Panc1 (cell line): Measurements from ENCODE around the gene ACP4. TPM values are rescaled to one million over a fixed set of nuclear protein-coding genes. Genes with fewer than 3 reads are reported as not detected.

Experiments used
- ATAC-seq: fragments of 200-7000 bp; cut with Tn5 transposase; 2 replicates; pipeline ENCODE4 v1.9.1; 2020; ENCODE audit warnings: mild to moderate bottlenecking, moderate library complexity
- BruUV-seq: library from RNA; stranded (reverse); fragments of 400-500 nt; replicated peaks from 2 replicates; lab custom pipeline; 2021; lab: Mats Ljungman, UMichigan
- CTCF ChIA-PET: fragments of 300-600 bp; sonication (Branson Sonifier 250); formaldehyde crosslinking; loops from one replicate; lab custom pipeline; 2022; ENCODE audit warnings: antibody characterized with exemption; lab: Charles Lee
- POLR2A ChIA-PET: fragments of 300-600 bp; sonication (Branson Sonifier 250); formaldehyde crosslinking; loops from one replicate; lab custom pipeline; 2022; ENCODE audit warnings: antibody characterized with exemption; lab: Charles Lee
- DNase-seq: peaks from one replicate; pipeline ENCODE4 v3.0.0-alpha.2; 2010; ENCODE audit warnings: low read depth, low spot score
- H3K27ac ChIP-seq: 2 replicates; pipeline ENCODE4 v1.5.1; 2011; ENCODE audit warnings: mild to moderate bottlenecking, low read length, inconsistent platforms
- H3K27me3 ChIP-seq: fragments of 200-500 bp; sonication (Bioruptor generic); 2 replicates; pipeline ENCODE4 v1.6.0; 2014; ENCODE audit warnings: low read length, inconsistent platforms; ENCODE audit not compliant: control insufficient read depth, insufficient read depth
- H3K36me3 ChIP-seq: fragments of 200-500 bp; sonication (Bioruptor generic); 2 replicates; pipeline ENCODE4 v1.5.1; 2014; ENCODE audit warnings: inconsistent platforms, mild to moderate bottlenecking, low read length, moderate library complexity; ENCODE audit not compliant: control insufficient read depth, insufficient read depth
- H3K4me1 ChIP-seq: 2 replicates; pipeline ENCODE4 v1.5.1; 2011; ENCODE audit warnings: inconsistent platforms, mild to moderate bottlenecking, low read length, moderate library complexity; ENCODE audit not compliant: control insufficient read depth, insufficient read depth
- H3K4me3 ChIP-seq, 2 experiments: 2 replicates each; pipeline ENCODE4 v1.5.1; 2011 to 2012; ENCODE audit warnings: low read depth in 2 of 2, low read length in 2 of 2, mild to moderate bottlenecking in 2 of 2, inconsistent platforms in 1 of 2, moderate library complexity in 1 of 2
- H3K9me3 ChIP-seq: fragments of 200-500 bp; sonication (Bioruptor generic); 2 replicates; pipeline ENCODE4 v1.5.1; 2014; ENCODE audit warnings: low read depth, mild to moderate bottlenecking, inconsistent platforms, low read length, moderate library complexity; ENCODE audit not compliant: control insufficient read depth, insufficient read depth
- POLR2AphosphoS5 ChIP-seq: IDR thresholded peaks from 2 replicates; pipeline ENCODE4 v1.6.1; 2012; ENCODE audit warnings: mild to moderate bottlenecking, low read depth, low read length, moderate library complexity
- SIN3A ChIP-seq: IDR thresholded peaks from 2 replicates; pipeline ENCODE4 v1.6.1; 2012; ENCODE audit warnings: low read depth, mild to moderate bottlenecking, low read length, moderate library complexity, borderline replicate concordance; ENCODE audit not compliant: insufficient read depth
- TCF7L2 ChIP-seq: IDR thresholded peaks from 2 replicates; pipeline ENCODE4 v1.6.1; 2011; ENCODE audit warnings: mild to moderate bottlenecking, low read depth, low read length, inconsistent platforms
- in situ Hi-C: cut with HindIII; loops from 2 replicates; pipeline ENCODE4 v1.10.0; 2016; ENCODE audit warnings: low sequenced_read_pairs, low pct_unique_long_range_greater_than_20kb
- intact Hi-C: fragments of 100-400 bp; cut with micrococcal nuclease; formaldehyde crosslinking; loops from one replicate; pipeline ENCODE4 v1.10.0; 2022; ENCODE audit not compliant: unreplicated experiment
- total RNA-seq: library from RNA; stranded (reverse); gene quantifications from one replicate; pipeline ENCODE4 v1.2.1, GENCODE V29; 2021; ENCODE audit not compliant: unreplicated experiment
- TF ChIP-seq, protein P1 (sequence below), 2 experiments: IDR thresholded peaks; 2 replicates each; pipeline ENCODE4 v1.6.1; 2011 to 2012; ENCODE audit warnings: low read depth in 2 of 2, control low read depth in 1 of 2, low read length in 1 of 2, mild to moderate bottlenecking in 1 of 2, moderate library complexity in 1 of 2; ENCODE audit not compliant: insufficient read depth in 1 of 2
- TF ChIP-seq, protein P2 (sequence below): fragments of 450-650 bp; IDR thresholded peaks from 2 replicates; pipeline ENCODE4 v1.5.1; 2017; ENCODE audit warnings: mild to moderate bottlenecking

ACP4 gene
- total RNA-seq, 1 experiment from 2014 or later: not detected

DNA sequence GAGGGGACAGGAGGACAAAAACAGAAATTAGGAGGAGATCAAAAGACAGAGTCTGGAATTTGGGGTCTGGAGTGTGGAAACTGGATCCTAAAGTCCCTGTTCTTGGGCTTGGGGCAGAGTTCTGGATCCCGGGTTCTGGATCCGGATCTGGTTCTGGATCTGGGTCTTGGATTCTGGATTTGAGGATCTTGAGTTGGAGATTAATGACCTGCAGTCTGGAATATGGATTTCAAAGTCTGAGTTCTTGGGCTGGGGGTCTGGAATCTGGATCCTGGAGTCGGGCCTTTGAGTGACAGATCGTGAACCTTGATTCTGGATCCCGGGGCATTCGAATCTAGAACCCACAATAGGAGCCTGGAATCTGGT is 43.6 kb downstream of the ACP4 start:
- no peak for ATAC-seq
- Histone ChIP-seq H3K27ac (no peak overlapping the region), H3K9me3 (no peaks in the 10 kb centered on the region), H3K36me3 (no peaks in the 10 kb centered on the region), H3K4me1 (no peaks in the 10 kb centered on the region), H3K27me3 (no peaks in the 10 kb centered on the region), H3K4me3 (no peak overlapping the region)
- POLR2A ChIA-PET: no interaction called here
- in situ Hi-C loops: no loop called here
- no TSS peak for BruUV-seq
- CTCF ChIA-PET: no interaction called here
- DNase-seq: no peak
- intact Hi-C loops: no loop called here
- TF ChIP-seq TCF7L2 (no peak), POLR2AphosphoS5 (no peak), SIN3A (no peak)
- TF ChIP-seq, protein P1, sequence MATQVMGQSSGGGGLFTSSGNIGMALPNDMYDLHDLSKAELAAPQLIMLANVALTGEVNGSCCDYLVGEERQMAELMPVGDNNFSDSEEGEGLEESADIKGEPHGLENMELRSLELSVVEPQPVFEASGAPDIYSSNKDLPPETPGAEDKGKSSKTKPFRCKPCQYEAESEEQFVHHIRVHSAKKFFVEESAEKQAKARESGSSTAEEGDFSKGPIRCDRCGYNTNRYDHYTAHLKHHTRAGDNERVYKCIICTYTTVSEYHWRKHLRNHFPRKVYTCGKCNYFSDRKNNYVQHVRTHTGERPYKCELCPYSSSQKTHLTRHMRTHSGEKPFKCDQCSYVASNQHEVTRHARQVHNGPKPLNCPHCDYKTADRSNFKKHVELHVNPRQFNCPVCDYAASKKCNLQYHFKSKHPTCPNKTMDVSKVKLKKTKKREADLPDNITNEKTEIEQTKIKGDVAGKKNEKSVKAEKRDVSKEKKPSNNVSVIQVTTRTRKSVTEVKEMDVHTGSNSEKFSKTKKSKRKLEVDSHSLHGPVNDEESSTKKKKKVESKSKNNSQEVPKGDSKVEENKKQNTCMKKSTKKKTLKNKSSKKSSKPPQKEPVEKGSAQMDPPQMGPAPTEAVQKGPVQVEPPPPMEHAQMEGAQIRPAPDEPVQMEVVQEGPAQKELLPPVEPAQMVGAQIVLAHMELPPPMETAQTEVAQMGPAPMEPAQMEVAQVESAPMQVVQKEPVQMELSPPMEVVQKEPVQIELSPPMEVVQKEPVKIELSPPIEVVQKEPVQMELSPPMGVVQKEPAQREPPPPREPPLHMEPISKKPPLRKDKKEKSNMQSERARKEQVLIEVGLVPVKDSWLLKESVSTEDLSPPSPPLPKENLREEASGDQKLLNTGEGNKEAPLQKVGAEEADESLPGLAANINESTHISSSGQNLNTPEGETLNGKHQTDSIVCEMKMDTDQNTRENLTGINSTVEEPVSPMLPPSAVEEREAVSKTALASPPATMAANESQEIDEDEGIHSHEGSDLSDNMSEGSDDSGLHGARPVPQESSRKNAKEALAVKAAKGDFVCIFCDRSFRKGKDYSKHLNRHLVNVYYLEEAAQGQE (IDR thresholded peaks at IDR 0.05; ENCODE audit: insufficient read depth in 1 of 2, low read depth in 2 of 2, low read length in 1 of 2): no peak
- TF ChIP-seq, protein P2, sequence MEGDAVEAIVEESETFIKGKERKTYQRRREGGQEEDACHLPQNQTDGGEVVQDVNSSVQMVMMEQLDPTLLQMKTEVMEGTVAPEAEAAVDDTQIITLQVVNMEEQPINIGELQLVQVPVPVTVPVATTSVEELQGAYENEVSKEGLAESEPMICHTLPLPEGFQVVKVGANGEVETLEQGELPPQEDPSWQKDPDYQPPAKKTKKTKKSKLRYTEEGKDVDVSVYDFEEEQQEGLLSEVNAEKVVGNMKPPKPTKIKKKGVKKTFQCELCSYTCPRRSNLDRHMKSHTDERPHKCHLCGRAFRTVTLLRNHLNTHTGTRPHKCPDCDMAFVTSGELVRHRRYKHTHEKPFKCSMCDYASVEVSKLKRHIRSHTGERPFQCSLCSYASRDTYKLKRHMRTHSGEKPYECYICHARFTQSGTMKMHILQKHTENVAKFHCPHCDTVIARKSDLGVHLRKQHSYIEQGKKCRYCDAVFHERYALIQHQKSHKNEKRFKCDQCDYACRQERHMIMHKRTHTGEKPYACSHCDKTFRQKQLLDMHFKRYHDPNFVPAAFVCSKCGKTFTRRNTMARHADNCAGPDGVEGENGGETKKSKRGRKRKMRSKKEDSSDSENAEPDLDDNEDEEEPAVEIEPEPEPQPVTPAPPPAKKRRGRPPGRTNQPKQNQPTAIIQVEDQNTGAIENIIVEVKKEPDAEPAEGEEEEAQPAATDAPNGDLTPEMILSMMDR: no peak

DNA sequence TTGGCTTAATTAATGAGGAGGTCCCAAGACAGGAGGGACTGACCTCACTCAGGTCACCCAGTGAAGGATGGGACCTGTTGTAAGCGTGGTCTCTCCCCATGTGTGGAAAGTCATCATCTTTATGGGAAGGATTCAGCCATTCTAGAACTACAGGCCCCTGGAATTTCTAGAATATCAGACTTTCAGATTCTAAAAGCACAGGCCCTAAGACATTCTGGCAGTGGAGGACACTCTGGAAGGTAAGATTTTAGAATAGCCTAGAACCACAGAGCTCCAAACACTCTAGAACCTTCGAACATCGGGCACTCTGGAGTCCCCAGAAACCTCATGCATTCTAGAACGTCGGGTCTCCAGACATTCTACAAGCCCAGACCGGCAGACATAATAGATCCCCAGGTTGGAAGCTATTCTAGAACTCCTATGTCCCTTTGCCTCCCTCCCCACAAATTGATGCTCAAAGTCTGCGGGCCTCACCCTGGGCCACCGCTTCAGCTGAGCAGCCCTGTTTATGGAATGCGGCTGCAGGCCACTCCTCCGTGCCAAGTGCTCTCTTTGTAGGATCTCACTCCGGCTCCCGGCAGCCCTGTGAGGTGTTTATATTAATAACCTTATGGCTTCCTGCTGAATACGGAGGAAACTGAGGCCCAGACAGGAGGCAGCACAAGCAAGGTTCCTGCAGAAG is 45.0 kb downstream of the ACP4 start:
- in situ Hi-C loops: no loop called here
- no TSS peak for BruUV-seq

More for the DNA sequence above, 45.0 kb downstream of the ACP4 start:
- no peaks in the 10 kb centered on the region for H3K4me1 ChIP-seq
- ChIA-PET POLR2A (no interaction called here), CTCF (no interaction called here)
- H3K4me3 ChIP-seq: peak overlapping the region; percentile 51 to 63
- intact Hi-C loops: no loop called here
- TF ChIP-seq, protein P1 (IDR thresholded peaks at IDR 0.05; ENCODE audit: insufficient read depth in 1 of 2, low read depth in 2 of 2, low read length in 1 of 2): no peak
- TF ChIP-seq SIN3A: no peak
- TF ChIP-seq, protein P2: no peak
- no peak for TF ChIP-seq POLR2AphosphoS5
- TF ChIP-seq TCF7L2: no peak
- H3K27ac ChIP-seq: no peak overlapping the region
- no peaks in the 10 kb centered on the region for H3K9me3 ChIP-seq
- no peaks in the 10 kb centered on the region for H3K27me3 ChIP-seq
- H3K36me3 ChIP-seq: no peaks in the 10 kb centered on the region
- DNase-seq: no peak
- peak; percentile 52 for ATAC-seq
